Sigmoid colon (tissue), 7 donors: ENCODE data around the gene COG6. TPM values are rescaled to one million over a fixed set of nuclear protein-coding genes. Genes with fewer than 3 reads are reported as not detected.

Source experiments
- DNase-seq: peaks from one replicate; pipeline ENCODE4 v3.0.0-alpha.2; 2019
- H3K27ac ChIP-seq, 4 donors: fragments of 200-600 bp; sonication (generic); one replicate each; pipeline ENCODE4 v1.5.1; 2016 to 2019; ENCODE audit warnings: mild to moderate bottlenecking in 1 of 4
- H3K27me3 ChIP-seq, 3 donors: fragments of 200-600 bp; sonication (generic); one replicate each; pipeline ENCODE4 v1.5.1; 2019; ENCODE audit warnings: mild to moderate bottlenecking in 1 of 3
- H3K36me3 ChIP-seq, 4 donors: fragments of 200-600 bp; sonication (generic); one replicate each; pipeline ENCODE4 v1.5.1; 2016 to 2019
- H3K4me1 ChIP-seq, 4 donors: fragments of 200-600 bp; sonication (generic); one replicate each; pipeline ENCODE4 v1.5.1; 2017 to 2019
- H3K4me3 ChIP-seq, 4 donors: fragments of 200-600 bp; sonication (generic); one replicate each; pipeline ENCODE4 v1.5.1; 2017 to 2019; ENCODE audit warnings: mild to moderate bottlenecking in 2 of 4, moderate library complexity in 1 of 4
- H3K9me3 ChIP-seq, 4 donors: fragments of 200-600 bp in 3 of 4; sonication (generic) in 3 of 4; one replicate each; pipeline versions ENCODE4 v1.5.1 to v1.6.1; 2013 to 2019
- CTCF ChIP-seq, 4 experiments: fragments of 450-650 bp in 3 of 4; fragments of 200-600 bp in 1 of 4; IDR thresholded peaks; one replicate each; pipeline ENCODE4 v1.5.1; 2016 to 2019; ENCODE audit warnings: antibody characterized with exemption in 4 of 4, mild to moderate bottlenecking in 3 of 4, moderate library complexity in 2 of 4
- EP300 ChIP-seq, 4 donors: sonication (generic); formaldehyde crosslinking; IDR thresholded peaks; one replicate each; pipeline ENCODE4 v1.6.1; 2017; ENCODE audit warnings: antibody characterized with exemption in 4 of 4
- POLR2A ChIP-seq, 2 donors: fragments of 450-650 bp; IDR thresholded peaks; one replicate each; pipeline ENCODE4 v1.6.1; 2016; ENCODE audit warnings: antibody characterized with exemption in 2 of 2, mild to moderate bottlenecking in 2 of 2, moderate library complexity in 2 of 2
- POLR2AphosphoS5 ChIP-seq, 4 donors: sonication (generic); formaldehyde crosslinking; IDR thresholded peaks; one replicate each; pipeline ENCODE4 v1.6.1; 2017; ENCODE audit warnings: antibody characterized with exemption in 4 of 4
- WGBS, 2 donors: extraction: QIAGEN DNeasy Blood & Tissue Kit; methylation state at CpG; one replicate each; pipeline ENCODE4 v1.1.7; 2013; 5-methylcytosine and 5-hydroxymethylcytosine counted together
- intact Hi-C: fragments of 100-400 bp; cut with DNase I; formaldehyde crosslinking; loops from one replicate; pipeline ENCODE4 v1.15.1; 2023
- polyA plus RNA-seq, 3 donors: library from polyadenylated mRNA; stranded (reverse); fragments of 200-250 nt; gene quantifications; one replicate each; pipeline ENCODE4 v1.2.3, GENCODE V29; 2013
- total RNA-seq, 4 donors: library from RNA; depleted of rRNA; stranded (reverse); fragments of >200 nt; gene quantifications; one replicate each; pipeline ENCODE4 v1.1.0, GENCODE V29; 2016
- donor health status: healthy with polysubstance abuse.
- donor health status: Bipolar disorder and iron deficiency.
- donor health status: healthy.

Gene COG6
- total and polyA plus RNA-seq, 7 donors = 8.6 to 22.5 (median 18.6) TPM

- WGBS, 2 donors = 73 to 82% methylated on average over 4 of the region's 4 CpGs
- peak overlapping the region in 2 of 4 donors; percentile 63 to 70 for H3K27ac ChIP-seq
- peak overlapping the region in 1 of 4 donors; percentile 9 for H3K4me3 ChIP-seq
- H3K36me3 ChIP-seq = peaks cover 0 to 11% (median 0%) of the 10 kb centered on the region in 4 donors
- no peaks in the 10 kb centered on the region for H3K27me3 ChIP-seq
- no peak for DNase-seq
- H3K4me1 ChIP-seq = peaks cover 0 to 18% (median 14%) of the 10 kb centered on the region in 4 donors
- intact Hi-C loops = loop anchor here (10.0 kb wide), 1 partner anchor 192 kb away; no protein-coding TSS in a partner anchor
- TF ChIP-seq POLR2A (IDR thresholded peaks at IDR 0.05) = no peak
- TF ChIP-seq CTCF (IDR thresholded peaks at IDR 0.05) = no peak
- TF ChIP-seq EP300 (IDR thresholded peaks at IDR 0.05) = peak in 1 of 4 donors; percentile 65
- peak; percentile 21 to 78 (median 72) for TF ChIP-seq POLR2AphosphoS5 (IDR thresholded peaks at IDR 0.05)
- no peaks in the 10 kb centered on the region for H3K9me3 ChIP-seq
Measured at GRCh38 chr13:39692660-39693438, 37.4 kb downstream of the COG6 start.

- Histone ChIP-seq H3K9me3 (no peaks in the 10 kb centered on the region), H3K27ac (no peak overlapping the region), H3K4me1 (no peaks in the 10 kb centered on the region), H3K36me3 (peaks cover 0 to 4% (median 0%) of the 10 kb centered on the region in 4 donors), H3K27me3 (no peaks in the 10 kb centered on the region), H3K4me3 (no peak overlapping the region)
- DNase-seq = no peak
- intact Hi-C loops = loop anchor here (10.0 kb wide), 1 partner anchor 186 kb away; no protein-coding TSS in a partner anchor
- TF ChIP-seq CTCF (IDR thresholded peaks at IDR 0.05) (no peak), EP300 (IDR thresholded peaks at IDR 0.05) (no peak), POLR2AphosphoS5 (IDR thresholded peaks at IDR 0.05) (no peak), POLR2A (IDR thresholded peaks at IDR 0.05) (no peak)
Measured at GRCh38 chr13:39699274-39699673, 43.8 kb downstream of the COG6 start.

GRCh38 chr13:39712626-39713025 lies 57.2 kb downstream of the COG6 start:
- Histone ChIP-seq H3K4me3 (no peak overlapping the region), H3K27ac (no peak overlapping the region), H3K27me3 (no peaks in the 10 kb centered on the region), H3K9me3 (peaks cover 0 to 2% (median 0%) of the 10 kb centered on the region in 4 donors), H3K4me1 (no peaks in the 10 kb centered on the region), H3K36me3 (peaks cover 0 to 14% (median 0%) of the 10 kb centered on the region in 4 donors)
- 98% methylated on average over 3 of the region's 3 CpGs for whole genome bisulfite sequencing, 2 donors
- intact Hi-C loops = no loop called here
- no peak for DNase-seq
- no peak for TF ChIP-seq POLR2AphosphoS5 (IDR thresholded peaks at IDR 0.05)
- no peak for TF ChIP-seq CTCF (IDR thresholded peaks at IDR 0.05)
- no peak for TF ChIP-seq POLR2A (IDR thresholded peaks at IDR 0.05)
- TF ChIP-seq EP300 (IDR thresholded peaks at IDR 0.05) = no peak

GRCh38 chr13:39729156-39729555 lies 73.7 kb downstream of the COG6 start:
- H3K36me3 ChIP-seq = peaks cover 0 to 72% (median 2%) of the 10 kb centered on the region in 4 donors
- no peaks in the 10 kb centered on the region for H3K27me3 ChIP-seq
- H3K4me1 ChIP-seq = no peaks in the 10 kb centered on the region
- peak; percentile 48 for DNase-seq
- intact Hi-C loops = no loop called here
- no peak for TF ChIP-seq POLR2A (IDR thresholded peaks at IDR 0.05)
- TF ChIP-seq CTCF (IDR thresholded peaks at IDR 0.05) = no peak
- no peak for TF ChIP-seq POLR2AphosphoS5 (IDR thresholded peaks at IDR 0.05)
- TF ChIP-seq EP300 (IDR thresholded peaks at IDR 0.05) = no peak
- no peak overlapping the region for H3K27ac ChIP-seq
- 88 to 91% methylated on average over 3 of the region's 3 CpGs for WGBS, 2 donors
- no peaks in the 10 kb centered on the region for H3K9me3 ChIP-seq
- H3K4me3 ChIP-seq = no peak overlapping the region
